Measurements from ENCODE around the gene EI24. TPM values are rescaled to one million over a fixed set of nuclear protein-coding genes. Genes with fewer than 3 reads are reported as not detected.

EI24 gene
- total RNA-seq, 2 donors from 2014 or later, result 82.3 to 127 TPM

- H3K4me3 ChIP-seq, result no peak overlapping the region
- TF ChIP-seq CTCF (IDR thresholded peaks at IDR 0.05), result no peak
- DNase-seq, result no peak
- H3K27ac ChIP-seq, result no peak overlapping the region
- no peaks in the 10 kb centered on the region for H3K27me3 ChIP-seq
- H3K9ac ChIP-seq (ENCODE audit: low read depth in 2 of 2, low read length in 2 of 2), result no peak overlapping the region
- intact Hi-C loops (cut with DNase I), result no loop called here
- H3K9me3 ChIP-seq, result no peaks in the 10 kb centered on the region
- peaks cover 27% of the 10 kb centered on the region for H3K36me3 ChIP-seq
- H3K4me1 ChIP-seq, result no peaks in the 10 kb centered on the region
These were observed 33.9 kb downstream of the EI24 start for GRCh38 chr11:125603207-125603606.

- Histone ChIP-seq H3K27me3 (no peaks in the 10 kb centered on the region), H3K9ac (ENCODE audit: low read depth in 2 of 2, low read length in 2 of 2) (no peak overlapping the region), H3K27ac (no peak overlapping the region), H3K36me3 (peaks cover 26% of the 10 kb centered on the region), H3K4me1 (no peaks in the 10 kb centered on the region), H3K4me3 (no peak overlapping the region), H3K9me3 (no peaks in the 10 kb centered on the region)
- DNase-seq, result no peak
- intact Hi-C loops (cut with DNase I), result no loop called here
- TF ChIP-seq CTCF (IDR thresholded peaks at IDR 0.05), result no peak
These were observed 36.1 kb downstream of the EI24 start for GRCh38 chr11:125605417-125605816.

- H3K4me3 ChIP-seq, result no peak overlapping the region
- no peak for DNase-seq
- TF ChIP-seq CTCF (IDR thresholded peaks at IDR 0.05), result no peak
- H3K27ac ChIP-seq, result no peak overlapping the region
- no peaks in the 10 kb centered on the region for H3K27me3 ChIP-seq
- H3K9me3 ChIP-seq, result no peaks in the 10 kb centered on the region
- H3K9ac ChIP-seq (ENCODE audit: low read depth in 2 of 2, low read length in 2 of 2), result no peak overlapping the region
- H3K36me3 ChIP-seq, result peaks cover 39% of the 10 kb centered on the region
- intact Hi-C loops (cut with DNase I), result no loop called here
- H3K4me1 ChIP-seq, result no peaks in the 10 kb centered on the region
These were observed 40.3 kb downstream of the EI24 start for GRCh38 chr11:125609545-125609944.

- Histone ChIP-seq H3K27ac (no peak overlapping the region), H3K27me3 (no peaks in the 10 kb centered on the region), H3K36me3 (peaks cover 32% of the 10 kb centered on the region), H3K4me3 (no peak overlapping the region), H3K9ac (ENCODE audit: low read depth in 2 of 2, low read length in 2 of 2) (no peak overlapping the region), H3K9me3 (no peaks in the 10 kb centered on the region), H3K4me1 (no peaks in the 10 kb centered on the region)
- DNase-seq, result no peak
- intact Hi-C loops (cut with DNase I), result loop anchor here (5.0 kb wide), 1 partner anchor 36 kb away; no protein-coding TSS in a partner anchor
- TF ChIP-seq CTCF (IDR thresholded peaks at IDR 0.05), result no peak
These were observed 49.1 kb downstream of the EI24 start for GRCh38 chr11:125618383-125618782.

- no peak overlapping the region for H3K27ac ChIP-seq
- no peak for TF ChIP-seq CTCF (IDR thresholded peaks at IDR 0.05)
- intact Hi-C loops (cut with DNase I), result no loop called here
- no peaks in the 10 kb centered on the region for H3K27me3 ChIP-seq
- H3K4me3 ChIP-seq, result no peak overlapping the region
- H3K9me3 ChIP-seq, result no peaks in the 10 kb centered on the region
- no peak for DNase-seq
- H3K4me1 ChIP-seq, result peaks cover 4% of the 10 kb centered on the region
- no peak overlapping the region for H3K9ac ChIP-seq (ENCODE audit: low read depth in 2 of 2, low read length in 2 of 2)
- peaks cover 16% of the 10 kb centered on the region for H3K36me3 ChIP-seq
These were observed 52.7 kb downstream of the EI24 start for GRCh38 chr11:125621995-125622394.

GRCh38 chr11:125623064-125623463 is 53.8 kb downstream of the EI24 start:
- intact Hi-C loops (cut with DNase I), result no loop called here
- Histone ChIP-seq H3K27ac (no peak overlapping the region), H3K27me3 (no peaks in the 10 kb centered on the region), H3K36me3 (peaks cover 13% of the 10 kb centered on the region), H3K9ac (ENCODE audit: low read depth in 2 of 2, low read length in 2 of 2) (no peak overlapping the region), H3K4me1 (peaks cover 4% of the 10 kb centered on the region), H3K4me3 (no peak overlapping the region), H3K9me3 (no peaks in the 10 kb centered on the region)
- no peak for DNase-seq
- TF ChIP-seq CTCF (IDR thresholded peaks at IDR 0.05), result no peak
